Right renal pelvis (tissue), 4 donors: ENCODE measurements around the gene PEAR1. TPM values are rescaled to one million over a fixed set of nuclear protein-coding genes. Genes with fewer than 3 reads are reported as not detected.
A peak's percentile ranks its signal among the peaks of the same experiment; 100 is the strongest.
"Not testable (repeated sequence)": the region's sequence is repeated elsewhere in the genome, so short reads cannot be mapped to it uniquely, and the experiment has no call there.

ENCODE experiments used
- DNase-seq, 4 donors: peaks; one replicate each; pipeline ENCODE4 v3.0.0-alpha.2; 2013; ENCODE audit warnings: low read depth in 4 of 4, low spot score in 3 of 4, missing footprints in 1 of 4
- polyA plus RNA-seq, 4 donors: library from polyadenylated mRNA; unstranded; fragments of 120-200 nt; gene quantifications; one replicate each; pipeline ENCODE4 v1.2.1, GENCODE V29; 2013; ENCODE audit not compliant: insufficient read length in 4 of 4

The PEAR1 gene
- polyA plus RNA-seq, 4 donors, result 21.4 to 22.6 (median 21.9) TPM

- no peak for DNase-seq
Observed at GRCh38 chr1:156914440-156914856, 20.9 kb downstream of the PEAR1 start.

DNA sequence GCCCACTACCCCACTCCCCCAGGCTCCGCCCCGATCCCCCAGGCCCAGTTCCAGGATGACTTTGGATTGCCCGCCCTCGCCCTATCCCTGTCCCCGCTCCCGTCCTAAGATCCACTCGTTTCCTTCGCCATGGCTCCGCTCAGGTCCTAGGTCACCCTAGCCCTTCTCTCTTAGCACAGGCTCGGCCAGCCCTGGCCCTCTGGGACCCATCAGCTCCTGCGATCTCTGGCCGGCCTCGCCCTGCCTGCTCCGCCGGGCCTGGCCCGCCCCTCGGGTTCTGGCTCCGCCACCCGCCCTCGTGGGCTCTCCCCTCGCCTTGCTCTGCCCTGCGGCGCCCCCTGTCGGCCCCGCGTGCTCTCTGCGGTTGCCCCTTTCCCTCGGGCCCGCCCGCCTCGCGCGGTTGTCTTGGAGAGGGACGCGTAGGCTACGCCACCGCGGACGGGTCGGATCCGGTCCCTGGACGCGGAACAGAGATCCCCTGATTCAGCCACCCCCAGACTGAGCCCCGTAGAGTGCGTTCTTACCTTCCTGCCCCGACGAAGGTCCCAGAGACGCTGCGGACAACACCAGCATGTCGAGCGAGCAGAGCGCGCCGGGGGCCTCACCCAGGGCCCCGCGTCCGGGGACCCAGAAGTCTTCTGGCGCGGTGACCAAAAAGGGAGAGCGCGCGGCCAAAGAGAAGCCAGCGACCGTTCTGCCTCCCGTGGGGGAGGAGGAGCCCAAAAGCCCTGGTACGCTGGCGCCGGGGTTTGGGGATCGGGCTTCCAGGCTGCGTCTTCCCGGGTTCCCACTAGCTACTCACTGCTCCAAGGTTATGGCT, 26.9 kb downstream of the PEAR1 start, which contains the start of gene LRRC71:
LRRC71 (plus strand) TSS at position 400 of the 820 bp plus-strand sequence; CDS start at position 572, 172 bp downstream.
- peak; percentile 64 to 81 (median 69) for DNase-seq

DNA sequence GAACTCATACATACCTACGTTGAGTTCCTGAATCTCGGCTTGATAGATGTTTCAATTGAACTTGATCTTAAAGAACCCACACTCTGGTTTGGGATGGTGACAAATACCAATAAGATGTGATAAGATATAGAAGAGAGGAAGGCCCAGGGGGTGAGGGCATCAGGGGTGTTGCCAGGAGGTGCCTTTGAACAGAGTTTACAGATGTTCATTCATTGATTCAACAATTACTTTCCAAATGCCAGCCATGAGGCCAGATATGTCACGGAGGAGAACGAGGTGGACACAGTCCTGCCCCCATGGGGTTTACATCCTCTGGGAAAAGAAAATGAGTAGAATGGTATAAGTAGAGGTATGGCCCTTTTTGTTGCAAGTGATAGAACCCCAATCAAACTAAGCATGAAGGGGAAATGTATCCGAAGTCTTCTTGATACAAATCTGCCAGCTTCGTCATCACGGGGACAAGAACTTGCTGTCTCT, 27.6 kb downstream of the PEAR1 start:
- DNase-seq, result no peak

GRCh38 chr1:156922986-156923669, 29.6 kb downstream of the PEAR1 start:
- no peak for DNase-seq

DNA sequence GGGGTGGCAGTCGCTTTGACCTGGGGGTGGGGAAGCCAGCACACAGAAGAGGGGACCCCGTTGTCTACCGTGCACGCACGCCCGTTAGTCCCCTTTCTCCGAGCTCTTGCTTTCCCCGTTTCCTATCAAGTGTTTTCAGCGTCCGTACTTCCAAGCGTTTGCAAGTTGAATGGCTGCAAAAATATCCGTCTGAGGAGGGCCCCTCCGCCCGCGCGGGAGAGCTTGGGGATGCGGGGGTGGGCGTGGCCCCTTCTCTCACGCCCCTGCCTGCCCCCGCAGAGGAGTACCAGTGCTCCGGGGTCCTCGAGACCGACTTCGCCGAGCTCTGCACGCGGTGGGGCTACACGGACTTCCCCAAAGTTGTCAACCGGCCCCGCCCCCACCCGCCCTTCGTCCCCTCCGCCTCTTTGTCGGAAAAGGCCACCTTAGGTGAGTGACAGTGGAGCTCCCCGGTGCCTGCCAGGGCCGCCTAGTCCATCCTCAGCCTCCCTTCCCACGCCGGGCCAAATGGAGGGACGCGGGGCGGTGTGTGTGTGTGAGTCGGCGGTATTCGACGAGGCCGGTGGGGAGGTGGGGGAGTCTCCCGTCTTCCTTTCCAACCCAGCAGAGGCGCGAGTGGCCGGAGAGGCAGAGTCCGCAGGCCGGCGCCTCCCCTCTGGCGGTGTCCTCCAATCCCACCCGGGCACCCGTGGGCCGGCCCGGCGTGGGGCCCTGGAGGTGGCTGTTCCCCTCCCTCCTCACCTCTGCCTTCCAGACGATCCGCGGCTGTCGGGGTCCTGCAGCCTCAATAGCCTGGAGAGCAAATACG, 30.4 kb downstream of the PEAR1 start:
- no peak for DNase-seq

DNA sequence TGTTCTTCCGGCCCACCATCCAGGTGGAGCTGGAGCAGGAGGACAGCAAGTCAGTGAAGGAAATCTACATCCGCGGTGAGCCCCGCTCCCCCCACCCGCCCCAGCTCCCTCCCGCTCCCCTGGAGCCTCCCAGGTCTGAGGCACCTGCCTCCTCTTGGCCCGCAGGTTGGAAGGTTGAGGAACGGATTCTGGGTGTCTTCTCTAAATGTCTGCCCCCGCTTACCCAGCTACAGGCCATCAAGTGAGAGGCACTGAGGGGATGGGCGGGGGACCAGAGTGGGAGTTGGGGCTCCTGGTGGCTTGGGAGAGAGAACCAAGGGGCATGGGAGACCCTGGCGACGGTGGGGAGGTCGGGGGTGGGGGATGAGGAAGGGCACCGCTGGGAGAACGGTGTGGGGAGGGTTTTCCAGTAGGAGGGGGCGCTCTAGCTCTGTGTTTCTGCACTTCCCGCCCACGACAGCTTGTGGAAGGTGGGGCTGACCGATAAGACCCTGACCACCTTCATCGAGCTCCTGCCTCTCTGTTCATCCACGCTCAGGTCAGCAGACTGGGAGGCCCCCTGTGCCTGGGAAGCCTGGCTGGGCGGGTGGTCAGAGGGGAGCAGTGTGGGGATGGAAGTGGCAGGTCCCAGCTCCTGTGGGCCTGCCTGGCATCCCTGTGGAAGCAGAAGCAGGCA, 31.1 kb downstream of the PEAR1 start:
- DNase-seq, result no peak

DNA sequence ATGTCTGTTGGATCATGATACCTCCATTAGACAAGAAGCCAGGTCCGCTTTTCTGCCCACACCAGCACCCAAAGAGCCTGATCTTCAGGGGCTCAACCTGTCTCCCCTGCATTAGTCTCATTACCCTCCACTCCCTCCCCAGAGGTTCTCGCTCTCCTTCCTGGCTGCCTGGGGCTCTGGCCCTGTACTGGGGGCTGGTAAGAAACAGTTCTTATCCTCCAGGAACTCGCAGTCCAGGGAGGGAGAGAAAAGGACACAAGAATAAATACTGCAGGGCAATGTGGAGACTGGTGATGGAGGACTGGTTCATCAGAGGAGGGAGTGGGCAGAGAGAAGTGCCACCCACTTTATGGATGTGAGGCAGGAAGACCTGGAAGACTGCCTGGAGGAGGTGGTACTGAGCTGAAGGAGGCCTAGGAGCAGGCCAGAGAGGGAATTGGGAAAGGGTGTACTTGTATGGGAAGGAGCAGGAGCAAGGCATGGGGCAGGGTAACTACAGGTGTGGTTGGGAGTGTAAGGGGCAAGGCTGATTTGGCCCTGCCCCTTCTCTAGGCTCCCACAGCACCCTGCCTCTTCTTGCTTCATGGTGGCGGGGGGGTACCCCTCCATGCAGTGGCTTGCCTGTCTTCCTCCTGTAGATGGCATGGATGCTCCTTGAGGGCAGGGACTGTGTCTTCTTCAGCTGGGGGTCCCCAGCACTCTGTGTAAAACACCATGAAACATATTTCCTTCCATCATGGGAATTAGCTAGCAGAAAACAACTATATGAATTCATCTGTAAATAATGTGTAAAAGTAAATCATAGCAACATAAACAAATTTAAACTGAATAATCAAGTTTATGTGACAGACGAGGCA, 31.9 kb downstream of the PEAR1 start:
- DNase-seq, result no peak

GRCh38 chr1:156926175-156926574, 32.7 kb downstream of the PEAR1 start:
- no peak for DNase-seq

GRCh38 chr1:156926695-156927094, 33.2 kb downstream of the PEAR1 start:
- DNase-seq, result not testable (repeated sequence)

DNA sequence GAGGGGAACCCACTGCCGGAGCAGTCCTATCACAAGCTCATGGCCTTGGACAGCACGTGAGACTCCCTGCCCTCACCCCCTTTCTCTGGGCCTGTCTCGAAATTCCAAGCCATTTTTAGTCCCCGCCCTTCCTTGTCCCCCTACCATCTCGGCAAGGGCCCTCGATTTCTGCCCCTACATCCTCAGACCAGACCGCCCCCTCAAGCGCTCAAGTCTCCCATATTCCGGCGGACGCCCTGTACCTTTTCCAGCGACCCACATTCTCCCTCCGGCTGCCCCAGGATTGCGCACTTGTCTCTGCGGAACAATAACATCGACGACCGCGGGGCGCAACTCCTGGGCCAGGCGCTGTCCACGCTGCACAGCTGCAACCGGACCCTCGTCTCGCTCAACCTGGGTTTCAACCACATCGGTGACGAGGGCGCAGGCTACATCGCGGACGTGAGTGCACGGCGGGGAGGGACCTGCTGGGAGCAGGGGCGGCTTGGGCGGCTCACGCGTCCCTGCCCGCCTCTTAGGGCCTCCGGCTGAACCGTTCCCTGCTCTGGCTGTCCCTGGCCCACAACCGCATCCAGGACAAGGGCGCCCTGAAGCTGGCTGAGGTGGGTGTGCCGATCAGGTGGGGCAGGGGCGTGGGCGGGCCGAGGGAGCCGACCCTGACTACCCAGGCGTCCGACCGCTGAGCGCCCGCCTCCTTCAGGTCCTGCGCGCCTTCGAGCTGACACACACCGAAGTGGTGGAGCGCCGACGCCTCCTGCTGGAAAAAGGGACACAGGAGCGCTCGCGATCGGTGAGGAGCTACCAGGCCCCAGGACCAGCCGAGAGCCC, 33.9 kb downstream of the PEAR1 start:
- peak; percentile 51 to 64 (median 58) for DNase-seq

DNA sequence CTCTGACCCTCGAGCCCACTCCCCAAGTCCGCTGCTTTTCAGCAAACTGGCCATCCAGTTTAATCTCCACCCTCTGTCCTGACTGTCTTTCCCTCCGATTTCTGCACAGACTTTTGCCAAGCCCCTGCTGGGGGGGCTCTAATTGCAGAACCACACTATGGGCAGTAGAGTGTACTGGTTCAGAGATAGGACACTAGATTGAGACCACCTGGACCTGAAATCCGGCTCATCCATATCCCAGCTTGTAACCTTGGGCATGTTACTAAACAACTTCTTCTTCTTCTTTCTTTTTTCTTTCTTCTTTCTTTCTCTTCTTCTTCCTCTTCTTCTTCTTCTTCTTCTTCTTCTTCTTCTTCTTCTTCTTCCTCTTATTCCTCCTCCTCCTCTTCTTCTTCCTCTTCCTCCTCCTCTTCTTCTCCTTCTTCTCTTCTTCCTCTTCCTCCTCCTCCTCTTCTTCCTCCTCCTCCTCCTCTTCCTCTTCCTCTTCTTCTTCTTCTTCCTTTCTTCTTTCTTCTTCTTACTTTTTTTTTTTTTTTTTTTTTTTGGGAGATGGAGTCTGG, 34.6 kb downstream of the PEAR1 start:
- no peak for DNase-seq

DNA sequence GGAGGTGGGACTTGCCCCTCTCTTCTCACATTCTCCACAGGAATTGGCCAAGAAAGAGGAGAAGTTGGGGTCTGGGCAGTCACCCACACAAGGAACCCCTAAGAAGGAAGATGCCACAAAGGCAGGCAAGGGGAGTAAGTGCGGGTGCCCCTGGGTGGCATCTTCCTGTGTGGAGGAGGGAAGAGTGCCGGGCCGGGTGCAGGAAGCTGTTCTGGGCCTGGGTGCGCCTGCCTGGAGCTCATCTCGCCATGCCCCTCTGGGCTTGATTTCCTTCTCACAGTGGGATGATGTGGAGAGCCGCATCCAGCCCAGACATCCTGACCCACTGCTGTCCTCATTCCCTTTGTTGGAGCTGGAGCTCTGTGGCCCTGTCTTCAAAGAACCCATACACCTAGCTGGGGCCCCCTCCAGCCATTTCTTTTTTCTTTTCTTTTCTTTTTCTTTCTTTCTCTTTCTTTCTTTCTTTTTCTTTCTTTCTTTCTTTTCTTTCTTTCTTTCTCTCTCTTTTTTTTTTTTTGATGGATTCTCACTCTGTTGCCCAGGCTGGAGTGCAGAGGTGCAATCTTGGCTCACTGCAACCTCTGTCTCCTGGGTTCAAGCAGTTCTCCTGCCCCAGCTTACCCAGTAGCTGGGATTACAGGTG, 36.2 kb downstream of the PEAR1 start:
- DNase-seq, result no peak

DNA sequence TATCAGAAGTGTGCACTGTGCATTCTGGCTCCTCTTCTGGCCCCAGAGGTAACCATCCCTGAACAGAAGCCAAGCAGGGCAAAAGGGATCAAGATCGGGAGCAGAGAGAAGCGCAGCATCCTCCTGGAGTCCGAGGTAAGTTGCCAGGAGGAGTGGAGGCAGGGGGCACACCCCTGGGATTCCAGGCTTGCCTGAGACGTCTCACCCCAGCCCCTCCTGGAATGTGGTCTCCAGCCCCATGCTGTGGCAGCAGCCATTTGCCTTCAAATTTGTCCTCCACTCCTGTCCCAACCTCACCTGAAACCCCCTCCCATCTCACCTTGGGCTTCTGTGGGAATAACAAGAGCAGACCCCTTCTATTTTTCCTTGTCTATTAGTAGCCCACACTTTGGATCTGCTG, 37.0 kb downstream of the PEAR1 start:
- no peak for DNase-seq

- DNase-seq, result no peak
Observed at GRCh38 chr1:156931211-156931952, 37.9 kb downstream of the PEAR1 start.

GRCh38 chr1:156931974-156932710, 38.6 kb downstream of the PEAR1 start:
- DNase-seq, result no peak

DNA sequence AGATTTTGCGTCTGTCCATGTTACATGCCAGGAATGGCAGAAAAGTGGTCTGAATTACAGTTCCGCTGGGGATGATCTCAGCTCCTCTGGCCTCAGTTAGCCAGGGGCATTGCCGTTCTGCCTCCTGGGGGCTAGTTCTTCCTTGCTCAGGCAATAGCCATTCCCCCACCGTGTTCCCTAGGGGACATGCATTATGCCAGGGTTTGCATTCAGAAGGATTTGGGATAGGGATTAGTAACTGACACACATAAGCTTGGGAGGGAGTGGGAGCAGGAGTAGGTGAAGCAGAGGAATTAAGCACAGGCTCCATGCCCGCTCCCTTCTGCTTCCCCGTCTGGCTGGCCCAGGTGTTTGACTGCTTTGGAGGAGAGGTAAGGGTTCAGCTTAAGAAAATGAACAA, 39.6 kb downstream of the PEAR1 start:
- no peak for DNase-seq
